Measurements from ENCODE around the gene TMTC1. TPM values are rescaled to one million over a fixed set of nuclear protein-coding genes. Genes with fewer than 3 reads are reported as not detected.

Gene TMTC1
- total and polyA plus RNA-seq, 2 donors (not counting 1 experiment from before 2014, with no cell fraction given), result not detected

GRCh38 chr12:29486972-29487371 lies 296.8 kb downstream of the TMTC1 start:
- H2AFZ ChIP-seq (ENCODE audit: insufficient read depth, low read depth, low read length, poor library complexity, severe bottlenecking), result no peak overlapping the region
- H3K9me3 ChIP-seq (ENCODE audit: control extremely low read depth in 1 of 3, control insufficient read depth in 2 of 3, insufficient read depth in 1 of 3, low read length in 2 of 3), result no peaks in the 10 kb centered on the region
- intact Hi-C loops (cut with micrococcal nuclease), result no loop called here
- no peaks in the 10 kb centered on the region for H3K4me1 Mint-ChIP-seq
- H3K27me3 ChIP-seq (replicated peaks in 1 of 4; ENCODE audit: control extremely low read depth in 1 of 4, control insufficient read depth in 3 of 4, insufficient read depth in 4 of 4, low read length in 3 of 4), result no peaks in the 10 kb centered on the region
- no peaks in the 10 kb centered on the region for H3K79me2 ChIP-seq (ENCODE audit: control insufficient read depth, insufficient read depth, low read length)
- no peak overlapping the region for H3K4me2 ChIP-seq (replicated peaks; ENCODE audit: low read depth, low read length, poor library complexity, severe bottlenecking)
- WGBS (ENCODE audit: insufficient coverage), result no CpG with 5 or more reads among the region's 2 CpGs
- peaks cover 11% of the 10 kb centered on the region for H3K27me3 Mint-ChIP-seq
- no peaks in the 10 kb centered on the region for H3K9me3 Mint-ChIP-seq (ENCODE audit: insufficient read depth)
- no peak overlapping the region for H3K9ac ChIP-seq (ENCODE audit: low read length)
- no peaks in the 10 kb centered on the region for H4K20me1 ChIP-seq (ENCODE audit: control insufficient read depth, insufficient read depth, low read length, poor library complexity, severe bottlenecking)
- no peak overlapping the region for H3K4me3 ChIP-seq (ENCODE audit: control extremely low read depth in 1 of 5, extremely low read depth in 1 of 5, insufficient read depth in 1 of 5, low read depth in 2 of 5, low read length in 4 of 5)
- no peak overlapping the region for H3K4me3 Mint-ChIP-seq
- H3K36me3 ChIP-seq (replicated peaks in 1 of 2; ENCODE audit: control extremely low read depth in 1 of 2, control insufficient read depth in 1 of 2, extremely low read depth in 1 of 2, insufficient read depth in 2 of 2, low read length in 1 of 2), result no peaks in the 10 kb centered on the region
- POLR2A ChIA-PET, result no interaction called here
- DNase-seq (no peak), ATAC-seq (ENCODE audit: low read depth) (no peak)
- H3K4me1 ChIP-seq (ENCODE audit: control insufficient read depth in 2 of 2, insufficient read depth in 2 of 2, low read length in 2 of 2), result no peaks in the 10 kb centered on the region
- H3K27ac ChIP-seq (ENCODE audit: low read length in 2 of 2), result no peak overlapping the region
- TF ChIP-seq CTCF (IDR thresholded peaks at IDR 0.05) (no peak), EZH2 (IDR thresholded peaks at IDR 0.05; ENCODE audit: borderline replicate concordance, insufficient read depth, low read depth, low read length, poor library complexity, severe bottlenecking) (no peak)
- CTCF ChIA-PET, result no interaction called here
- H3K27ac Mint-ChIP-seq, result no peak overlapping the region

DNA sequence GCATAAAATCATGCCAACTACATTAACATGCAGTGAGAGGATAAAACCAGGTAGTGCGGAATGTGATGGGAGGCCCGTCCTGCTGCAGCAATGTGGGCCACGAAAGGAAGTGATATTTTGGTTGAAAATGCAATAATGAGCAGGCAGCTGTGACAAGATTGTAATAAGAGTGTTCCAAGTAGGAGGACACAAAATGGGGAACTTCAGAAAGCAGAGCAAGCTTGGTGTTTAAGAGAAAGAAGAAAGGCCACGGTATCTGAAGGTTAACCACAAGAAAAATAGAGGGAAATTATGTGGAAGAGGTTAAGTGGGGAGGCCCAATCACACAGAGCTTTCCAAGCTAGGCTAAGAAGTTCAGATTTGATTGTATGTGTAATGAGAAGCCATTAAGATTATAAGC lies 320.5 kb downstream of the TMTC1 start:
- Histone ChIP-seq H3K9me3 (ENCODE audit: control extremely low read depth in 1 of 3, control insufficient read depth in 2 of 3, insufficient read depth in 1 of 3, low read length in 2 of 3) (no peaks in the 10 kb centered on the region), H3K36me3 (replicated peaks in 1 of 2; ENCODE audit: control extremely low read depth in 1 of 2, control insufficient read depth in 1 of 2, extremely low read depth in 1 of 2, insufficient read depth in 2 of 2, low read length in 1 of 2) (no peaks in the 10 kb centered on the region), H3K4me2 (replicated peaks; ENCODE audit: low read depth, low read length, poor library complexity, severe bottlenecking) (no peak overlapping the region), H3K27ac (ENCODE audit: low read length in 2 of 2) (no peak overlapping the region), H3K9ac (ENCODE audit: low read length) (no peak overlapping the region), H3K4me3 (ENCODE audit: control extremely low read depth in 1 of 5, extremely low read depth in 1 of 5, insufficient read depth in 1 of 5, low read depth in 2 of 5, low read length in 4 of 5) (no peak overlapping the region), H3K79me2 (ENCODE audit: control insufficient read depth, insufficient read depth, low read length) (no peaks in the 10 kb centered on the region), H4K20me1 (ENCODE audit: control insufficient read depth, insufficient read depth, low read length, poor library complexity, severe bottlenecking) (no peaks in the 10 kb centered on the region), H3K4me1 (ENCODE audit: control insufficient read depth in 2 of 2, insufficient read depth in 2 of 2, low read length in 2 of 2) (no peaks in the 10 kb centered on the region), H2AFZ (ENCODE audit: insufficient read depth, low read depth, low read length, poor library complexity, severe bottlenecking) (no peak overlapping the region), H3K27me3 (replicated peaks in 1 of 4; ENCODE audit: control extremely low read depth in 1 of 4, control insufficient read depth in 3 of 4, insufficient read depth in 4 of 4, low read length in 3 of 4) (no peaks in the 10 kb centered on the region)
- TF ChIP-seq EZH2 (IDR thresholded peaks at IDR 0.05; ENCODE audit: borderline replicate concordance, insufficient read depth, low read depth, low read length, poor library complexity, severe bottlenecking) (no peak), CTCF (IDR thresholded peaks at IDR 0.05) (no peak)
- Mint-ChIP-seq H3K4me1 (no peaks in the 10 kb centered on the region), H3K27me3 (peaks cover 4% of the 10 kb centered on the region), H3K9me3 (ENCODE audit: insufficient read depth) (no peaks in the 10 kb centered on the region), H3K27ac (no peak overlapping the region), H3K4me3 (no peak overlapping the region)
- ATAC-seq (ENCODE audit: low read depth) (no peak), DNase-seq (no peak)
- POLR2A ChIA-PET, result no interaction called here
- CTCF ChIA-PET, result no interaction called here
- intact Hi-C loops (cut with micrococcal nuclease), result no loop called here
- 38% methylated on average over 4 of the region's 4 CpGs for WGBS (ENCODE audit: insufficient coverage)

All from B cell (primary cell).